H1 (cell line): ENCODE results near the gene F5. TPM values are rescaled to one million over a fixed set of nuclear protein-coding genes. Genes with fewer than 3 reads are reported as not detected.

Source experiments
- CTCF ChIA-PET: fragments of 300-600 bp; sonication (Branson Sonifier 250); formaldehyde crosslinking; loops from one replicate; lab custom pipeline; 2021; ENCODE audit not compliant: partially characterized antibody; lab: Charles Lee
- POLR2A ChIA-PET: fragments of 300-600 bp; sonication (Branson Sonifier 250); formaldehyde crosslinking; loops from one replicate; lab custom pipeline; 2021; ENCODE audit warnings: inconsistent platforms; ENCODE audit not compliant: partially characterized antibody; lab: Charles Lee
- DNase-seq, 2 experiments: peaks; one replicate each; pipeline versions ENCODE4 v3.0.0 to v3.0.0-alpha.2; 2010 to 2022; ENCODE audit warnings: low spot score in 2 of 2, low read depth in 1 of 2, mixed read lengths in 1 of 2
- FAIRE-seq: peaks from 2 replicates; lab custom pipeline; 2011; peaks lifted over from hg19 to GRCh38; lab: Jason Lieb, UNC
- H2AFZ ChIP-seq: 2 replicates; pipeline ENCODE4 v1.8.1; 2012; ENCODE audit warnings: low read length, inconsistent platforms
- H2AK5ac ChIP-seq: 2 replicates; pipeline ENCODE4 v1.6.1; 2013; ENCODE audit warnings: low read depth, low read length
- H2BK120ac ChIP-seq: replicated peaks from 2 replicates; pipeline ENCODE3; 2013; ENCODE audit warnings: low read depth, low read length, inconsistent platforms
- H2BK12ac ChIP-seq: 2 replicates; pipeline ENCODE4 v1.6.1; 2013; ENCODE audit warnings: low read depth, low read length
- H2BK15ac ChIP-seq: 2 replicates; pipeline ENCODE4 v1.6.1; 2013; ENCODE audit warnings: low read length
- H2BK20ac ChIP-seq: 2 replicates; pipeline ENCODE4 v1.6.1; 2013; ENCODE audit warnings: low read length
- H2BK5ac ChIP-seq: 2 replicates; pipeline ENCODE4 v1.6.1; 2013; ENCODE audit warnings: low read depth, low read length
- H3K14ac ChIP-seq: 2 replicates; pipeline ENCODE4 v1.6.1; 2013; ENCODE audit warnings: inconsistent platforms; ENCODE audit not compliant: insufficient read length
- H3K18ac ChIP-seq: 2 replicates; pipeline ENCODE4 v1.6.1; 2013; ENCODE audit warnings: low read length; ENCODE audit errors: extremely low read depth
- H3K23ac ChIP-seq: 2 replicates; pipeline ENCODE4 v1.6.1; 2013; ENCODE audit warnings: inconsistent platforms; ENCODE audit not compliant: insufficient read length
- H3K23me2 ChIP-seq: 2 replicates; pipeline ENCODE4 v1.6.1; 2013; ENCODE audit warnings: low read depth, low read length
- H3K27ac ChIP-seq: 2 replicates; pipeline ENCODE4 v1.6.1; 2011; ENCODE audit warnings: low read depth, low read length, inconsistent platforms
- H3K27me3 ChIP-seq, 4 experiments: replicated peaks in 1 of 4; 1 replicate in 1 of 4; 2 replicates in 3 of 4; pipeline versions ENCODE4 v1.6.1 to v1.8.1; 2011 to 2013; ENCODE audit warnings: low read length in 3 of 4, mild to moderate bottlenecking in 3 of 4, inconsistent platforms in 2 of 4, mixed read lengths in 2 of 4, moderate library complexity in 1 of 4; ENCODE audit not compliant: control insufficient read depth in 3 of 4, insufficient read depth in 3 of 4; ENCODE audit errors: extremely low read depth in 1 of 4
- H3K36me3 ChIP-seq, 4 experiments: 2 replicates each; pipeline versions ENCODE4 v1.6.1 to v1.8.1; 2011 to 2013; ENCODE audit warnings: mild to moderate bottlenecking in 4 of 4, low read length in 3 of 4, moderate library complexity in 2 of 4, control low read depth in 1 of 4, inconsistent platforms in 1 of 4; ENCODE audit not compliant: insufficient read depth in 4 of 4, control insufficient read depth in 2 of 4
- H3K4ac ChIP-seq: replicated peaks from 2 replicates; pipeline ENCODE3; 2013; ENCODE audit warnings: low read length, low read depth, mixed read lengths, inconsistent platforms; ENCODE audit not compliant: insufficient read length
- H3K4me1 ChIP-seq, 4 experiments: replicated peaks in 1 of 4; 1 replicate in 1 of 4; 2 replicates in 3 of 4; pipeline versions ENCODE4 v1.6.1 to v1.8.1; 2011 to 2013; ENCODE audit warnings: low read length in 3 of 4, inconsistent platforms in 2 of 4, mixed read lengths in 1 of 4; ENCODE audit not compliant: insufficient read depth in 4 of 4, control insufficient read depth in 3 of 4
- H3K4me2 ChIP-seq, 2 experiments: 2 replicates each; pipeline versions ENCODE4 v1.6.1 to v1.8.1; 2011 to 2013; ENCODE audit warnings: low read depth in 2 of 2, low read length in 2 of 2, control low read depth in 1 of 2, inconsistent platforms in 1 of 2, mild to moderate bottlenecking in 1 of 2; ENCODE audit not compliant: insufficient read depth in 1 of 2
- H3K4me3 ChIP-seq, 4 experiments: fragments of 200-600, 300-600 bp in 1 of 4; sonication (generic), shearing (Covaris generic), sonication (Bioruptor Twin) in 1 of 4; 2 replicates each; pipeline versions ENCODE4 v1.5.1 to v1.8.1; 2011 to 2016; ENCODE audit warnings: low read length in 4 of 4, low read depth in 3 of 4, control low read depth in 2 of 4, inconsistent platforms in 2 of 4, mild to moderate bottlenecking in 2 of 4, mixed read lengths in 1 of 4, moderate library complexity in 1 of 4; ENCODE audit not compliant: insufficient read depth in 2 of 4; ENCODE audit errors: extremely low read depth in 1 of 4
- H3K56ac ChIP-seq: replicated peaks from 2 replicates; pipeline ENCODE3; 2013; ENCODE audit warnings: low read depth, mild to moderate bottlenecking, mixed read lengths, low read length, inconsistent platforms; ENCODE audit not compliant: insufficient read length
- H3K79me1 ChIP-seq: 2 replicates; pipeline ENCODE4 v1.6.1; 2013; ENCODE audit warnings: low read depth, low read length, control low read depth
- H3K79me2 ChIP-seq, 2 experiments: 2 replicates each; pipeline versions ENCODE4 v1.6.1 to v1.8.1; 2012 to 2013; ENCODE audit warnings: low read length in 2 of 2, mild to moderate bottlenecking in 2 of 2, inconsistent platforms in 1 of 2; ENCODE audit not compliant: insufficient read depth in 2 of 2, control insufficient read depth in 1 of 2
- H3K9ac ChIP-seq, 4 experiments: replicated peaks in 1 of 4; 1 replicate in 1 of 4; 2 replicates in 3 of 4; pipeline versions ENCODE4 v1.6.1 to v1.8.1; 2011 to 2013; ENCODE audit warnings: low read depth in 3 of 4, low read length in 3 of 4, control low read depth in 2 of 4, mild to moderate bottlenecking in 2 of 4, moderate library complexity in 2 of 4, inconsistent platforms in 1 of 4; ENCODE audit errors: extremely low read depth in 1 of 4
- H3K9me3 ChIP-seq, 2 experiments: 2 replicates each; pipeline versions ENCODE4 v1.6.1 to v1.8.1; 2012 to 2013; ENCODE audit warnings: mild to moderate bottlenecking in 2 of 2, moderate library complexity in 2 of 2, control low read depth in 1 of 2, inconsistent platforms in 1 of 2, low read depth in 1 of 2, low read length in 1 of 2, mixed read lengths in 1 of 2; ENCODE audit not compliant: insufficient read depth in 2 of 2
- H4K20me1 ChIP-seq, 2 experiments: replicated peaks in 1 of 2; 2 replicates each; pipeline versions ENCODE3 to v1.8.1; 2011 to 2013; ENCODE audit warnings: inconsistent platforms in 2 of 2, low read length in 2 of 2, mild to moderate bottlenecking in 1 of 2; ENCODE audit not compliant: insufficient read depth in 2 of 2, control insufficient read depth in 1 of 2
- H4K5ac ChIP-seq: 2 replicates; pipeline ENCODE4 v1.6.1; 2013; ENCODE audit warnings: low read length, low read depth, mixed read lengths, inconsistent platforms; ENCODE audit not compliant: insufficient read length
- H4K8ac ChIP-seq: 2 replicates; pipeline ENCODE4 v1.8.0; 2013; ENCODE audit warnings: mild to moderate bottlenecking, moderate library complexity, low read length, inconsistent platforms; ENCODE audit not compliant: insufficient read depth; ENCODE audit errors: extremely low read depth
- H4K91ac ChIP-seq: replicated peaks from 2 replicates; pipeline ENCODE3; 2013; ENCODE audit warnings: low read length, mixed read lengths, inconsistent platforms; ENCODE audit not compliant: insufficient read length
- CHD1 ChIP-seq: IDR thresholded peaks from 2 replicates; pipeline ENCODE4 v1.6.1; 2012; ENCODE audit warnings: low read depth, low read length, improper control_type of control experiment
- FOSL1 ChIP-seq: IDR thresholded peaks from 2 replicates; pipeline ENCODE4 v1.6.1; 2011; ENCODE audit warnings: mild to moderate bottlenecking, low read depth, low read length, moderate library complexity; ENCODE audit not compliant: insufficient read depth
- JUN ChIP-seq: IDR thresholded peaks from 2 replicates; pipeline ENCODE4 v1.6.1; 2011; ENCODE audit warnings: low read depth, mild to moderate bottlenecking, improper control_type of control experiment, low read length
- POLR2A ChIP-seq, 2 experiments: IDR thresholded peaks; 1 replicate in 1 of 2; 2 replicates in 1 of 2; pipeline ENCODE4 v1.6.1; 2011; ENCODE audit warnings: low read depth in 2 of 2, low read length in 2 of 2, mild to moderate bottlenecking in 2 of 2; ENCODE audit errors: control extremely low read depth in 1 of 2
- POLR2AphosphoS5 ChIP-seq: IDR thresholded peaks from 2 replicates; pipeline ENCODE4 v1.6.1; 2011; ENCODE audit warnings: low read depth, low read length
- SRF ChIP-seq: IDR thresholded peaks from 2 replicates; pipeline ENCODE4 v1.6.1; 2011; ENCODE audit warnings: mild to moderate bottlenecking, low read depth, low read length, moderate library complexity
- ZNF274 ChIP-seq: IDR thresholded peaks from 2 replicates; pipeline ENCODE4 v1.7.0; 2012; ENCODE audit warnings: low read length, borderline replicate concordance; ENCODE audit errors: extremely low read depth
- WGBS, 2 experiments: shearing (Covaris generic) in 1 of 2; methylation state at CpG; one replicate each; pipeline versions ENCODE4 v1.1.6 to v1.1.7; 2013 to 2015; ENCODE audit warnings: low lambda C conversion rate in 2 of 2, mixed read lengths in 2 of 2, inconsistent platforms in 1 of 2, low coverage in 1 of 2, missing lambda C conversion rate in 1 of 2; ENCODE audit not compliant: insufficient replicate concordance in 2 of 2, insufficient coverage in 1 of 2, insufficient read length in 1 of 2; ENCODE audit errors: extremely low coverage in 1 of 2, missing lambda C conversion rate in 1 of 2; 5-methylcytosine and 5-hydroxymethylcytosine counted together
- polyA plus RNA-seq, 7 experiments: library from polyadenylated mRNA; depleted of rRNA in 3 of 7; stranded (reverse) in 5 of 7; unstranded in 2 of 7; fragments of >200 nt in 5 of 7; fragments of 200-250 nt in 2 of 7; gene quantifications; 1 replicate in 5 of 7; 2 replicates in 1 of 7; 4 replicates in 1 of 7; pipeline versions ENCODE4 v1.2.1 to v1.2.3, GENCODE V29; 2011 to 2013; ENCODE audit warnings: missing spikeins in 2 of 7, mixed read lengths in 2 of 7
- total RNA-seq: library from RNA; stranded (reverse); fragmentation: NEBNext Ultra II Directional; extraction: Animal tissue kit (Norgen Biotek cat#: 25700); gene quantifications from 2 replicates; pipeline ENCODE4 v1.2.1, GENCODE V29; 2021
- TF ChIP-seq, protein P1 (sequence below), 3 experiments: IDR thresholded peaks; 1 replicate in 2 of 3; 2 replicates in 1 of 3; pipeline versions ENCODE4 v1.5.1 to v1.6.1; 2011; ENCODE audit warnings: low read length in 3 of 3, mild to moderate bottlenecking in 3 of 3, inconsistent platforms in 2 of 3, low read depth in 1 of 3, moderate library complexity in 1 of 3; ENCODE audit not compliant: insufficient read depth in 1 of 3; ENCODE audit errors: control extremely low read depth in 1 of 3

Gene F5
- total and polyA plus RNA-seq, 2 of the 8 experiments (the other 6 are each of a cell fraction or from before 2014, with no cell fraction given), result 0.04 to 0.06 TPM

DNA sequence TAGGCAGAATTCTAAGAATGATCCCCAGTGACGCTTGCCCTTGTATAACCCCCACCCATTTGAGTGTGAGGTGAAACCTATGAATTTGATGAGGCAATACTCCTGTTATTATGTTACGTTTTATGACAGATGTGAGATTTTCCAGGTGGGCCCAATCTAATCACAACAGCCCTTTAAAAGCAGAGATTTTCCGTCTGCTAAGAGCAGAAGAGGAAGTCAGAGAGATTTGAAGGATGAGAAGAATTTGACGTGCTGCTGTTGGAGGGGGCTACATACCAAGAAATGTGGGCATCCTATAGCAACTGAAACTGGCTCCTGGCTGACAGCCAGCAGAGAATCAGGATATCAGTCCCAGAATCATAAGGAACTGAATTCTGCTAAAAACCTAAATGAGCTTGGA is 98.1 kb downstream of the F5 start:
- CTCF ChIA-PET, result no interaction called here
- FAIRE-seq, result no peak

More for the DNA sequence above, 98.1 kb downstream of the F5 start:
- H2BK12ac ChIP-seq, result no peak overlapping the region
- H3K4me3 ChIP-seq, result 0 out of 8 replicates have a peak overlapping the region, but pooled peaks of 1 of the 4 experiments have one; percentile 7
- H3K14ac ChIP-seq, result no peak overlapping the region
- H4K8ac ChIP-seq, result no peak overlapping the region
- no peak overlapping the region for H2BK5ac ChIP-seq
- H3K79me1 ChIP-seq, result peaks cover 9% of the 10 kb centered on the region
- no peak overlapping the region for H2AFZ ChIP-seq
- H2BK20ac ChIP-seq, result no peak overlapping the region
- no peak overlapping the region for H3K4ac ChIP-seq
- no peak overlapping the region for H3K23ac ChIP-seq
- H3K36me3 ChIP-seq, result no peaks in the 10 kb centered on the region
- no peak overlapping the region for H3K27ac ChIP-seq
- no peaks in the 10 kb centered on the region for H3K27me3 ChIP-seq
- H4K20me1 ChIP-seq, result peaks cover 0 to 3% of the 10 kb centered on the region in 2 experiments
- H2BK15ac ChIP-seq, result no peak overlapping the region
- no peak overlapping the region for H2BK120ac ChIP-seq
- H3K4me2 ChIP-seq, result peak overlapping the region in 1 of 2 experiments; percentile 94; a peak in 2 of 4 replicates
- WGBS, 2 experiments, result 93% methylated on average over 4 of the region's 4 CpGs; no CpG with 5 or more reads in 1 of the 2 experiments
- no peaks in the 10 kb centered on the region for H3K9me3 ChIP-seq
- H2AK5ac ChIP-seq, result no peak overlapping the region
- H3K23me2 ChIP-seq, result peaks cover 12% of the 10 kb centered on the region
- no peak overlapping the region for H4K91ac ChIP-seq
- no peak for DNase-seq
- H3K4me1 ChIP-seq, result peaks cover 0 to 18% (median 6%) of the 10 kb centered on the region in 4 experiments; a peak in 3 of 7 replicates
- H3K56ac ChIP-seq, result no peak overlapping the region
- no peak overlapping the region for H4K5ac ChIP-seq
- POLR2A ChIA-PET, result interaction anchor here (1.0 to 1.6 kb wide), 3 partner anchors 8 to 58 kb away, joined by 3 read pairs; no protein-coding TSS in a partner anchor
- TF ChIP-seq ZNF274, result no peak
- TF ChIP-seq SRF, result no peak
- TF ChIP-seq, protein P1, sequence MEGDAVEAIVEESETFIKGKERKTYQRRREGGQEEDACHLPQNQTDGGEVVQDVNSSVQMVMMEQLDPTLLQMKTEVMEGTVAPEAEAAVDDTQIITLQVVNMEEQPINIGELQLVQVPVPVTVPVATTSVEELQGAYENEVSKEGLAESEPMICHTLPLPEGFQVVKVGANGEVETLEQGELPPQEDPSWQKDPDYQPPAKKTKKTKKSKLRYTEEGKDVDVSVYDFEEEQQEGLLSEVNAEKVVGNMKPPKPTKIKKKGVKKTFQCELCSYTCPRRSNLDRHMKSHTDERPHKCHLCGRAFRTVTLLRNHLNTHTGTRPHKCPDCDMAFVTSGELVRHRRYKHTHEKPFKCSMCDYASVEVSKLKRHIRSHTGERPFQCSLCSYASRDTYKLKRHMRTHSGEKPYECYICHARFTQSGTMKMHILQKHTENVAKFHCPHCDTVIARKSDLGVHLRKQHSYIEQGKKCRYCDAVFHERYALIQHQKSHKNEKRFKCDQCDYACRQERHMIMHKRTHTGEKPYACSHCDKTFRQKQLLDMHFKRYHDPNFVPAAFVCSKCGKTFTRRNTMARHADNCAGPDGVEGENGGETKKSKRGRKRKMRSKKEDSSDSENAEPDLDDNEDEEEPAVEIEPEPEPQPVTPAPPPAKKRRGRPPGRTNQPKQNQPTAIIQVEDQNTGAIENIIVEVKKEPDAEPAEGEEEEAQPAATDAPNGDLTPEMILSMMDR (IDR thresholded peaks at IDR 0.05; ENCODE audit: control extremely low read depth in 1 of 3, insufficient read depth in 1 of 3, low read depth in 1 of 3, low read length in 3 of 3), result 0 out of 4 replicates have a peak, but pooled peaks of 1 of the 3 experiments have one; percentile 1
- no peak for TF ChIP-seq JUN
- no peak for TF ChIP-seq POLR2AphosphoS5
- TF ChIP-seq FOSL1, result no peak
- no peak for TF ChIP-seq POLR2A (IDR thresholded peaks at IDR 0.05; ENCODE audit: control extremely low read depth in 1 of 2, low read depth in 2 of 2, low read length in 2 of 2)
- TF ChIP-seq CHD1, result no peak
- H3K9ac ChIP-seq, result no peak overlapping the region
- H3K18ac ChIP-seq, result no peak overlapping the region
- peaks cover 10 to 21% of the 10 kb centered on the region in 2 experiments; a peak in 3 of 4 replicates for H3K79me2 ChIP-seq
